LNCaP clone FGC (cell line): ENCODE measurements around the gene PKD2.

Source experiments
- DNase-seq: peaks from one replicate; pipeline ENCODE4 v3.0.0-alpha.2; 2011; ENCODE audit warnings: low read depth
- H3K4me3 ChIP-seq: 2 replicates; pipeline ENCODE4 v1.5.1; 2011; ENCODE audit warnings: mild to moderate bottlenecking, low read depth, low read length, control low read depth
- TF ChIP-seq, protein P1 (sequence below): IDR thresholded peaks from 2 replicates; pipeline ENCODE4 v1.5.1; 2012; ENCODE audit warnings: mild to moderate bottlenecking; ENCODE audit not compliant: control insufficient read depth, insufficient read depth; ENCODE audit errors: extremely low read depth

Gene PKD2

DNA sequence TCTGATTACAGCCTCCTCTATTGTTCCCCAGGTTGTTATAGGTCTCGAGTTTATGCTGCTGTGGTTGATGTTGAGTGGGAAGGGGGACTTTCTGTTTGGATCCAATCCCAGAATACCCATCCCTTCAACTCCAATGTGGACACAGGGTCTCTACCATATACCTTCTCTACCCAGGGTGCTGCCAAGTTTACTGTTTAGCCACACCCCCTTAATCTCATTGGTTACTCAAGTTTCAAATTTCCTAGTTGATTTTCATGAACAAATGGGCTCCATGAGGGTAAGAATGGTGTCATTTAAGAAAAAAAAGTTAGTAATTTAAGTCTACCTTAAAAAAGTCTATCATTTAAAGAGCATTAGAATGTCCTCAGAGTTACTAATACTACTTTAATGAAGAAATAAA, 35.6 kb upstream of the PKD2 start:
- no peak overlapping the region for H3K4me3 ChIP-seq
- no peak for DNase-seq
- TF ChIP-seq, protein P1, sequence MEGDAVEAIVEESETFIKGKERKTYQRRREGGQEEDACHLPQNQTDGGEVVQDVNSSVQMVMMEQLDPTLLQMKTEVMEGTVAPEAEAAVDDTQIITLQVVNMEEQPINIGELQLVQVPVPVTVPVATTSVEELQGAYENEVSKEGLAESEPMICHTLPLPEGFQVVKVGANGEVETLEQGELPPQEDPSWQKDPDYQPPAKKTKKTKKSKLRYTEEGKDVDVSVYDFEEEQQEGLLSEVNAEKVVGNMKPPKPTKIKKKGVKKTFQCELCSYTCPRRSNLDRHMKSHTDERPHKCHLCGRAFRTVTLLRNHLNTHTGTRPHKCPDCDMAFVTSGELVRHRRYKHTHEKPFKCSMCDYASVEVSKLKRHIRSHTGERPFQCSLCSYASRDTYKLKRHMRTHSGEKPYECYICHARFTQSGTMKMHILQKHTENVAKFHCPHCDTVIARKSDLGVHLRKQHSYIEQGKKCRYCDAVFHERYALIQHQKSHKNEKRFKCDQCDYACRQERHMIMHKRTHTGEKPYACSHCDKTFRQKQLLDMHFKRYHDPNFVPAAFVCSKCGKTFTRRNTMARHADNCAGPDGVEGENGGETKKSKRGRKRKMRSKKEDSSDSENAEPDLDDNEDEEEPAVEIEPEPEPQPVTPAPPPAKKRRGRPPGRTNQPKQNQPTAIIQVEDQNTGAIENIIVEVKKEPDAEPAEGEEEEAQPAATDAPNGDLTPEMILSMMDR: no peak

DNA sequence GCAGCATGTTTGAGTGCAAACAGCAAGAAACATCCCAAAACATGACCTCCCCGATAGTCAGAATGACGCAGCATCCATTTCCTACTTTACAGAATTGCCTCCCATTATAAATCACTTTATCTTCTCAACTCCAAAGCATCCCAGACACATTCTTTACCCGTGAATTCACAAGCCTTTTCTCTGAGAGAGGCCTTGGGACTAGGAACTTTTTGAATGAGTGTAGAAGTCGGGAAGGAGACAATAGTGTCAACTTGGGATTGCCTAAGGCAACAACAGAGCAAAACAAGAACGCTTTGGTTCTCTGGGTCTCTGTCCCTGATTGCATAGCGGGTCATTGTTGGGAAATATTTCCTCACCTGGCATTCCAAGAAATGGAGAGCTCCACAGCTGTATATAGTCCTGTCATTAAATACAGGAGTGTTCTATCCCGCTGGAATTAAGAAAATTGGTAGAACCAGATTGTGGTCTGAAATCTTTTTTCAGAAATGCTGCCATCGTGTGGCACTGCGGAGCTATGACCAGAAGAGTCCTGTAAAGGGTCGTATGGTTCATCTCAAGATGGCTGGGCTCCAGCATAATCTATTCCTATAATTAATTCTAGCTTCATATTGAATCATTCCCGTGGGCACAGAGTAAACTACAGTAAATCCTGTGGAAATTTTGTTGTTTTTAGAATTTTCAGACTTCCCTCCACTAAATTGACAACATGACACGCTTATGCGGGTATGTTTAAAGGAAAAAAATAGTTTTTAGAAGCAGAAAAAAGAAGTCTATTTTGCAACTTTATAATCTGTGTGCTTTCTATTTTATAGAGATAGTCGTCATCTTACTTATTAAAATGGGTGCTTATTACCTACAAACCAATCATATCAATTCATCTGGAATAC, 33.9 kb upstream of the PKD2 start:
- H3K4me3 ChIP-seq: no peak overlapping the region
- TF ChIP-seq, protein P1: peak; percentile 65
- no peak for DNase-seq

DNA sequence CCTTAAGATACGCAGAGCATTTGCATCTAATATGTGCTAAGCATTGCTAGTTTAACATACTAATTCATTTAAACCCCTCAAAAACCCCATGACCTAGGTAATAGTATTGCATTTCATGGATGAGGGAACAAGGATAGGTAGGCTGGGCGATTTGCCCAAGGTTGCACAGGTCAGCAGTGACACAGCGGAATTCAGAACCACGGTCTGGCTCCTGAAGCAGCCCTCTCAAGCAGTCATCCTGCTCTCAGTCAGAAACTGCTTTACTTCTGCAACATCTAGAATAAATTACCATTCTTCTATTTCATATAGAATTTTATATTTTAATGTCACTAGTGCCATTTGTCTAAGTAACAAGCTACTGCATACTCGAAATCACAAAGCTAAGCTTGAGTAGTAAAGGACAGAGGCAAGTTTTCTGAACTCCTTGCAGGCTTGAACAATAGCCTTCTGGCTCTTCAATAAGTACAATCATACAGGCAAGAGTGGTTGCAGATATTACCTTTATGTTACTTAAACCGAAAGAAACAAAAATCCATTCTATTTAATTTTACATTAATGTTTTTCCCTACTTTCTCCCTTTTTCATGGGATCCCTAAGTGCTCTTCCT, 32.5 kb upstream of the PKD2 start:
- no peak for DNase-seq
- TF ChIP-seq, protein P1: no peak

DNA sequence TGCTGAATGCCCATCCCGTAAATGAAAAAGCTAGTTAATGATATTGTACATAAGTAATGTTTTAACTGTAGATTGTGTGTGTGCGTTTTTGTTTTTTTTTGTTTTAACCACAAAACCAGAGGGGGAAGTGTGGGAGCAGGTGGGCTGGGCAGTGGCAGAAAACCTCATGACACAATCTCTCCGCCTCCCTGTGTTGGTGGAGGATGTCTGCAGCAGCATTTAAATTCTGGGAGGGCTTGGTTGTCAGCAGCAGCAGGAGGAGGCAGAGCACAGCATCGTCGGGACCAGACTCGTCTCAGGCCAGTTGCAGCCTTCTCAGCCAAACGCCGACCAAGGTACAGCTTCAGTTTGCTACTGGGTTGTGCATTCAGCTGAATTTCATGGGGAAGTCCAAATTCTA, 32.0 kb upstream of the PKD2 start, which contains the start of gene SPP1:
Gene SPP1 (plus strand): TSS at position 249 of the 400 bp plus-strand sequence. CDS start 1,182 bp downstream, outside the sequence.
- TF ChIP-seq, protein P1: no peak
- H3K4me3 ChIP-seq: no peak within 1 kb of the TSS
- DNase-seq: no peak

More for the DNA sequence above, 32.5 kb upstream of the PKD2 start:
- H3K4me3 ChIP-seq: no peak overlapping the region

DNA sequence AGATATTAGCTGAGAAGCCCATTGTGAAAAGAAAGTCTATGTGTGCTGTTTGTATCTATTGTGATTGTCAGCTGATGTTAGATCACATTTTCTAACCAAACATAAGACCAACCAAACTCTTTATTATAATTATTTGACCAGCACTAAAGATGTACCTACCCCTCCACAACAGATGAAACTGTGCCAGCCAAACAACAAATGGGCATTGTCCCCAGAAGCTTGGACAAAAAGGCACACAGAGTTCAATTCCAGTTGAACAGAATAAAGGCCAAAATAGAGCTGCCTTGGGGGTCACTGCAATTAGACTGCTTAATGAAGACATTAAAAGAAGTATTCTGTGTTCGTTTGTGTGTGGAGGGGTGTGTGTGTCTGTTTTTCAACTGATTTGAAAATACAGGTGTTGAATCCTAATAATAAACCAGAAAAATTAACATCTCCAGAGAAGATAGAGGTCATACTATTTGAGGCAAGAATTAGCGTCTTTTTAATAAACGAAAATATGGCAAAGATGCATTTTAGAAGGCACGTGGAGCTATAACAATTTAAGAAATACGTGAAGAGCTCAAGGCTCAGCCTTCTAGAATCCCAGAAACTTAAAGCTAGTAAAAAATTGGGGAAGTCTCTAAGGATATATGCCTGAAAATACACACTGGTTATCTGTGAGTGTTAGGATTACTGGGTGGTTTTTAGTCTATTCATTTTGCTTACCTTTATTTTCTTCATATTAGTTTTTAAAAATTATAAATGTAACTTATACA, 29.7 kb upstream of the PKD2 start:
- TF ChIP-seq, protein P1: no peak
- no peak for DNase-seq
- no peak overlapping the region for H3K4me3 ChIP-seq

DNA sequence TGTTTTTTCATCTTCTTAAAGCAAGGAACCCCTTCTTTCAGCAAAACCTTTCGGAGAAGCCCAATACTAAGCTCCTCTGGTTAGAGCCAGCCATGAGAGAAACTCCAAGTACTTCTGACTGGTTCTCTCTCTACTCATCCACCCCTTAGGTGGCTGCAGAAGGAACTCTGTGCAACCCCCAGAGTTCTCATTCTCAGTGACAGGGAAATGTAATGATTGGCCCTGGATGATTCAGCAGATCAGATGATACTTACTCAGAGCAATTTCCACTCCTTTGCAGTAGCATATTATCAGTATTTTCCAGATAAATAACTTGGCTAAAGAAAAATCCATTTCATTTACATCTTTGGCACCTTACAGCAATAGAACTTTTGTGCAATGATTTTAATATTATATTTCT, 28.8 kb upstream of the PKD2 start:
- no peak for DNase-seq
- TF ChIP-seq, protein P1: no peak
- no peak overlapping the region for H3K4me3 ChIP-seq
